ENCODE measurements around the gene MAIP1.

MAIP1 gene

DNA sequence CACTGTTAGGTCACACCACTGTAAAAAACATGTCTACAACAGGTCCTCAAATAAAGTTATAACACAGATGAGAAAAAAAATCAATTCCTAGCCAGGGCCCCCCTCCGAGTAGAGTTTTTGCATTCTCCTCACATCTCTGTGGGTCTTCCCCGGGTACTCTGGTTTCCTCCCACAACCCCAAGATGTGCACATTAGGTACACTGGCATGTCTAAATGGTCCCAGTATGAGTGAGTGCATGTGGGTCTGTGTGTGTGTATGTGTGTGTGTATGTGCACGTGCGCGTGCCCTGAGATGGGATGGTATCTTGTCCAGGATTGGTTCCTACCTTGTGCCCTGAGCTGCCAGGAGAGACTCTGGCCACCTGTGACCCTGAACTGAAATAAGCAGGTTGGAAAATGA lies 5.0 kb upstream of the MAIP1 start:
- DNase-seq, result no peak

GRCh38 chr2:199951023-199951422 lies 4.4 kb upstream of the MAIP1 start:
- no peak for DNase-seq

DNA sequence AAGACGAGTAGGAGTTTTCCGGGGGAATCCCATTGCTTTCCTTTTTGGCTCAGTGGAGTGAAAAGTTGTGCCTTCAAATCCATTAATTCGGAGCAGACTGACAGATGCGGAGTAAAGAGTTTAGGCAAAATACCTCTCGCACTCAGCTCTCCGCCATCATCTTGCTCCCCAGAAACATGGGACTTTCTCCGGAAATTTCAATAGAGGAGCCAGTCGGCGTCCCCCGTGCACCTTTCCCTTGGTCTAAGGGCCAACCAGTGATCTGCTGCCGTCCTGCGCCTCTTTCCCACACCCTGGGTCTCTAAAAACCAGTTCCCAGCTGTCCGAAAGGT lies 409 bp upstream of the MAIP1 start:
- no peak for DNase-seq

GRCh38 chr2:199956062-199956380 lies 639 bp downstream of the MAIP1 start:
- DNase-seq, result no peak

DNA sequence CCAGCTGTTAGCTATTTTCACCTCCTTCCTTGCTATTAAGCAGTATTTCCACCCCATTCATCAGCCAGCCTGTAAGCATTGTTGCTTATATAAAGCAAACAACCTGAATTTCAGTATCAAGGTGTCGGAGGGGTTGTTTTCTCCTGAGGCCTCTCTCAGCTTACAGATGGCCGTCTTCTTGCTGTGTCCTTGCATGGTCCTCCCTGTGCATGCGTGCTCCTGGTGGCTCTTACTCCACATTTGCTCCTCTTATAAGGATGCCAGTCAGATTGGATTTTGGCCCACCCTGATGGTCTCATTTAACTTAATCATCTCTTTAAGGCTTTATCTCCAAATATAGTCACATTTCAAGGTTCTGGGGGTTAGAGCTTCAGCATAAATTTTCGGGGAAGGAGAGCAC lies 2.6 kb downstream of the MAIP1 start:
- DNase-seq, result no peak

GRCh38 chr2:199962203-199962602 lies 6.8 kb downstream of the MAIP1 start:
- DNase-seq, result no peak

- no peak for DNase-seq
These were observed 11.0 kb downstream of the MAIP1 start for GRCh38 chr2:199966405-199966804.

- no peak for DNase-seq
These were observed 11.6 kb downstream of the MAIP1 start for GRCh38 chr2:199966976-199967375.

DNA sequence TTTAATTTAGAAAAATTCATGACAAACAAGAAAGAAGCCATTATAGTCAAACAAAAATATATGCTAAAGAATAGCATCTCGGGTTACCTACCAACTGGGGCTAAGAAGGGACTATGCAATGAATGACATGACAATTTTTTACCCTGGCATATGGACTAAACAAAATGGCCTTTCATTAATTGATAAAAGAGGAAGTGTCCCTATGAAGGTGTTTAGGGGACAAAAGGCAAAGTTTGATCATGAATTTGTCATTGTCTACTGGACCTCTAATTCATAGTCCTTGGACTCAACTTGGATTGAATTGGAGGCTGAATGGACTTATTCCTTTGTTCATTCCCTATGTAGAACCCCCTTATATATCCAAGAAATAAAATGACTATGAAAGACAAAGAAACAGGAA lies 12.7 kb downstream of the MAIP1 start:
- no peak for DNase-seq

DNA sequence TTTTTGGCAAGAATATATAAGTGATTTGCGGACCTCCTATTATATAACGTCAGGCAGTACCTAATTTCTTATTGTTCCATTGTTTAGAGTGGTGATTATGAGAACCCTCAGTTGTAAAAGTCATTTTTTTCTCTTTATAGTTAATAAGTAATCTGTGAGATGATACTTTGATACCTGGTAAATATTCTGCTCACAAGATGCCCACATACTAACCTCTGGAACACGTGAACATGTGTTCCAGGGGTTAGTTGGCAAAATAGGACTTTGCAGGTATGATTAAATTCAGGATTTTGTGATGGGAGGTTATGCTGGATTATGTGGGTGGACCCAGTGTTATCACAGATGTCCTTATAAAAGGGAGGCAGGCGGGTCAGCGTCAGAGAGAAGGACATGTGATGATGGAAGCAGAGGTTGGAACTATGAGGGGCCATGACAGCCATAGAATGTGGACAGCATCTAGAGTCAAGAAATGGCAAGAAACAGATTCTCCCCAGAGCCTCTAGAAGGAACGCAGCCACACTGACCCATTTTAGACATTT lies 16.8 kb downstream of the MAIP1 start:
- no peak for DNase-seq

- DNase-seq, result no peak
These were observed 18.3 kb downstream of the MAIP1 start for GRCh38 chr2:199973703-199974102.

- no peak for DNase-seq
These were observed 20.0 kb downstream of the MAIP1 start for GRCh38 chr2:199975273-199975895.

- peak; percentile 59 for DNase-seq
These were observed 22.6 kb downstream of the MAIP1 start for GRCh38 chr2:199977984-199978415.

DNA sequence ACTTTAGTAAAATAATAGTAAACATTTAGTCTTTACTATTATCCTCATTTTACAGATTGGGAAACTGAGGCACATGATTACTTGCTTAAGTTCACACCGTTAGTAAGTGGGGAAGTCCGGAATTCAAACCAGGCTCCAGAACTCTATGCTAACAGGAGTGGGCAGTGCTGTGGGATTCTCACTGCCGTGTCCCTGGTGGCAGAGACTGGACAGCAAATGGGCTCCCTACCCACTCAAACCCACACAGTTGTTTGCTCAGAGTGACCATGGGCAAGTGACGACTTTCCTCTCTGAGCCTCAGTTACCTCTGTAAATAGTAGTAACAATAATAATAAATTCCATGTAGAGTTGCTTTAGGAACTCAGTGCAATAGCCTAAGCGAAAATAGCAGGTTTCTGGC lies 24.0 kb downstream of the MAIP1 start:
- DNase-seq, result no peak

- DNase-seq, result peak; percentile 91
These were observed 24.6 kb downstream of the MAIP1 start for GRCh38 chr2:199979832-199980628.

GRCh38 chr2:199982126-199982843 lies 26.9 kb downstream of the MAIP1 start:
- DNase-seq, result no peak

DNA sequence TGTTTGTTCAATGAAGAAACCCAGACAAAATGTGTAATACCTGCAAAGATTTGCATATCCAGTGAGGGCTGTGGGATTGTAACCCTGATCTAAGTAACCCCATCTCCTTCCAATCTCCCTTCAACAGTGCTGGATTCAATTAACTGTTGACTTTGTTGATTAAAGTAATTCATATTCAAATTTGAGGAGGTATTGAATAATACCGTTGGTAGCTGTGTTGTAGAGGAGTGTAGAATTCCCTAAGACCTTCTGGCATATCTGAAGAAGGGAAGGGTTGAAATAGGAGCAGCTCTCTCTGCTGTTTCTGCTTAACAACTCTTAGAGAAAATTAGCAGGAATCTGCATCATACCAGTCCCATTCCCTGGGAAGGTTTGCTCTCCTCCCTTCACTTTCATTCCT lies 28.2 kb downstream of the MAIP1 start:
- DNase-seq, result no peak

DNA sequence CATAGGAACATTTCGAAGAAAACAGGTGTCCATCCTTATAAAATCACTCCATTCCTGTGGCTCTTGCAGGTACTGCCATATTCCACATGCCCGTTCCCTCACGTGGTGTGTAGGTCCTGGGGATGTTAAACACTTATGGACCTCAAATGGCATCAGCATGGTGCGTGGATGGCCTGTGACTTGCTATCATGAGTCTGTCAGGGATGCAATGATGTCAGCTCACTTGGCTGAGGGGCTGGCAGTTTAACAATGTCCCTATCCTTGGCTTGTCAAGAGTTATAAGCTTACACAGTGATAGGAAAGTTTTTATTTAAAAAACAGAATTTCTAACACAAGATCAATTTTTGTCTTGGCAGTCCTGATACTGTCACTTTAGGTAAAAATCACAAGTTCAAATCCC lies 28.8 kb downstream of the MAIP1 start:
- no peak for DNase-seq

GRCh38 chr2:199984755-199985154 lies 29.4 kb downstream of the MAIP1 start:
- no peak for DNase-seq

GRCh38 chr2:199985625-199986207 lies 30.3 kb downstream of the MAIP1 start:
- DNase-seq, result peak; percentile 78

DNA sequence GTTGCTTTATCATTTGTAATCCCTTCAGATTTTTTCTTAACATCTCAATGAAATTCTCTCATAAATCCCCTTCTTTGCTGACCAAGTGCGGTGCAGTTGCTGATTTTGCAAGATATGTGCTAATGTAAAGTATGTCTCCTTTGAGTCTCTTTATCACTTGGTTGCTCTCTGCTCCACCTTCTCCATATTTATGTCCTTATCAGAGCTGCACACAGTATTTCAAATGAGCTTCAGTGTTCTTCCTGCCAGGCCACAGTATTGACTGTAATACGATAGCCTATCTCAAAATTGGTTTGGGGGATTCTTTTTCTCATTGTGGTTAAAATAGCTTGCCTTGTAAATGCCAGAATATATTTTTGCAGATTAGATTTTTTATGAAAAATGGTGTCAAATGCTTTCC lies 32.2 kb downstream of the MAIP1 start:
- DNase-seq, result no peak

- DNase-seq, result no peak
These were observed 32.8 kb downstream of the MAIP1 start for GRCh38 chr2:199988151-199988550.

DNA sequence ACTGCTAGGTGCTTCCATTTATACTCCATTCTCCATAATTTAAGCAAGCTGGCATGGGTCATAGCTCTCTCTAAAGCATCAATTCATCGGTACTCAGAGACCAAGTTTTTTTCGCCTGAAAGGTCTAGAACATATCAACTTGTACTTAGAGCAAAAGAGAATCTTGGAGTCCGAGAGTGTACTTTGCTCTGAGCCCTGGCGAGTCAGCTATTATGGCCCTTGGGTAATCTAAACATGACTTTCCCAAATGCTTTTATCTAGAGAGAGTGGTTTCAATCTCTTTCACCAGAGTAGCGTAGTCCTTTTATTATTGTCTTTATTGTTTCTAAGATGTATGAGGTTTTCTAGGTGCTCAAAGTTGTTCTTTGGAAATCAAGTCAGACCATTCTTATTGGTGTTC lies 34.4 kb downstream of the MAIP1 start:
- no peak for DNase-seq

DNA sequence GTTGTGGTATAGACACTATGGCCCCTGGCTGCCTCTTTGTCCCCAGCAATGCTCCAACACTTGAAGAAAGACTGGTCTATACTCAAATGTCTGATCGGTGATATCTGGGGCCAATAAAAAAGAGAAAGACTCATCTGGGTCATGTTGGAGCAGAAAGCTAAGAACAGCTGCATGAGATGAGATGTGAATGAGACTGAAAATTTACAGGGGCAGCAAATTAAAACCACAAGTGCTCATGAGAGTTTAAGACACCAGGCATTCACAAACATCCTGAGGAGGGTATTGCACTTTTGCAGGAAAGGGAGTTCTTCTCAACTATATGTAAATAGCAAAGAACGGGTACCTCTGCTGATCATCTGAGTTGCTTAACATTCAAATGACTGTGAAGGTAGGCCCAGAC lies 36.3 kb downstream of the MAIP1 start:
- no peak for DNase-seq
